Stimulated activated naive B cell treated with anti-CD40 and anti-IgM and Interleukin-4, amounts not matched to agents 10 μg/mL and 1 μg/mL and 100 μg/mL, for 72 hours (primary cell): ENCODE results near the gene SPTB.

Experiments
- ATAC-seq, 2 donors: fragments of 150-1000 bp; cut with Tn5 transposase; replicated peaks; 2 replicates each; pipeline ENCODE4 v1.10.0; 2021; ENCODE audit warnings: moderate library complexity in 1 of 2
- DNase-seq: peaks from one replicate; pipeline ENCODE4 v3.0.0; 2021
- H3K27ac Mint-ChIP-seq: one replicate; pipeline ENCODE4 v1.8.0; 2022; ENCODE audit warnings: mild to moderate bottlenecking, mixed read lengths
- H3K27me3 Mint-ChIP-seq, 2 donors: one replicate each; pipeline ENCODE4 v1.8.0; 2022; ENCODE audit warnings: mixed read lengths in 2 of 2
- H3K36me3 Mint-ChIP-seq, 2 donors: one replicate each; pipeline ENCODE4 v1.8.0; 2022; ENCODE audit warnings: mixed read lengths in 2 of 2, mild to moderate bottlenecking in 1 of 2
- H3K4me1 Mint-ChIP-seq, 2 donors: one replicate each; pipeline ENCODE4 v1.8.0; 2022; ENCODE audit warnings: mixed read lengths in 2 of 2, mild to moderate bottlenecking in 1 of 2
- H3K4me3 Mint-ChIP-seq, 2 donors: one replicate each; pipeline ENCODE4 v1.8.0; 2022; ENCODE audit warnings: mild to moderate bottlenecking in 2 of 2, mixed read lengths in 2 of 2, moderate library complexity in 1 of 2
- H3K9me3 Mint-ChIP-seq, 2 donors: one replicate each; pipeline ENCODE4 v1.8.0; 2022; ENCODE audit warnings: mixed read lengths in 2 of 2, mild to moderate bottlenecking in 1 of 2

Gene SPTB

DNA sequence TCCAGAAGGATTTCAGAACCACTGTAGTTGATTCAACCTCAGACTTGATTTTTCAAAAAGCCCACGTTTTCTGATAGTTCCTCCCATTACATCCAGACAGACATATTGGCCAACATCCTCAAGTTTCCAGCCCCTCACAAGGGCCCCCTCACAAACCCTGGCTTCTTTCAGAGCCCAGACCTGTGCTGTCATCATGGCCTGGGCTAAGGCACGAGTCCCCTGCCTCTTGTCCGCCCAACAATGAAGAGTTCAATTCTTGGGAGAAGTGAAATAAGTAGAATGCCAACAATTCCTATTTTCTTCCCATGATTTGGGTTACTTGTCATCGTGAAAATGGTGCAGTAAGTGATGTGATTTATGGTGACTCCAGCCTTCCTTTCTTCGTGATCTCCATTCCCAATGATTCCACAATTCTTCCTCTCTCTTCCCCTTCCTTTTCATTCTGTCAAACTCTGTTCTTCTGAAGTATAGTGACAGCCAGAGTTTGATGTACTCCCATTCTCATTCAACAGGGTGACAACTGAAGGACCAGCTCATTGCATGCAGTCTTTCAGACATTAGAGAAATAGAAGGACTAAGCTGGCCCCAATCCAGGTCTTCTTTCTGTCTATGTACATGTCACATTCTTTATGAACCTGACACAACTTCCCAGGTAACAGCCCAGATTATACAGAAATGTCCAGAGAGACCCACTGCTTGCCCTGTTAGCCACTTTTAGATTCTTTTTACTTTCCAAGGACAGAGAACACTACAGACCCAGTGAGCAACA lies 29.2 kb downstream of the SPTB start:
- Mint-ChIP-seq H3K4me3 (no peak overlapping the region), H3K36me3 (no peaks in the 10 kb centered on the region), H3K27ac (no peak overlapping the region), H3K9me3 (no peaks in the 10 kb centered on the region), H3K4me1 (peaks cover 4 to 10% of the 10 kb centered on the region in 2 donors), H3K27me3 (peaks cover 48 to 49% of the 10 kb centered on the region in 2 donors)
- DNase-seq (no peak), ATAC-seq (no peak)

DNA sequence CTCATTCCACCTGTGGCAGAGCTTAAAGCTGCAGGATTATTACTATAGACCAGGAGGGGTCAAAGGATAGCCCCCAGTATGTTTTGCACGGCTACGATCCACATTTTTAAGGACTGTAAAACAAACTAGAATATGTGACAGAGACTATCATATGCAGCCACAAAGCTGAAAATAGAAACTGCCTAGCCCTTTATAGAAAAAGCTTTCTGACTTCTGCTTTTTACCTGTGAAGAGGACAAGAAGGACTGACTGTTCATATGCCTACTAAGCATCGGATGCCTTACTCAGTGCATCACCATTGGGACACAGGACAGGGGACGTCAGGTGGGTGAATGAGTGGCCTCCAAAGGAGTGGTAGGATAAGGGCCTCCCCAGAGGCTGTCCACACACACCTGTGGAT lies 29.8 kb downstream of the SPTB start:
- H3K36me3 Mint-ChIP-seq, result no peaks in the 10 kb centered on the region
- peaks cover 4 to 9% of the 10 kb centered on the region in 2 donors for H3K4me1 Mint-ChIP-seq
- no peak overlapping the region for H3K4me3 Mint-ChIP-seq
- ATAC-seq, result no peak
- H3K9me3 Mint-ChIP-seq, result no peaks in the 10 kb centered on the region
- H3K27me3 Mint-ChIP-seq, result peaks cover 48% of the 10 kb centered on the region in 2 donors
- no peak overlapping the region for H3K27ac Mint-ChIP-seq
- DNase-seq, result no peak

- no peak overlapping the region for H3K27ac Mint-ChIP-seq
- no peaks in the 10 kb centered on the region for H3K36me3 Mint-ChIP-seq
- H3K4me1 Mint-ChIP-seq, result peaks cover 9 to 17% of the 10 kb centered on the region in 2 donors
- DNase-seq, result no peak
- H3K9me3 Mint-ChIP-seq, result no peaks in the 10 kb centered on the region
- peaks cover 42 to 44% of the 10 kb centered on the region in 2 donors for H3K27me3 Mint-ChIP-seq
- no peak overlapping the region for H3K4me3 Mint-ChIP-seq
- ATAC-seq, result no peak
These were observed 31.5 kb downstream of the SPTB start for GRCh38 chr14:64848239-64848638.

DNA sequence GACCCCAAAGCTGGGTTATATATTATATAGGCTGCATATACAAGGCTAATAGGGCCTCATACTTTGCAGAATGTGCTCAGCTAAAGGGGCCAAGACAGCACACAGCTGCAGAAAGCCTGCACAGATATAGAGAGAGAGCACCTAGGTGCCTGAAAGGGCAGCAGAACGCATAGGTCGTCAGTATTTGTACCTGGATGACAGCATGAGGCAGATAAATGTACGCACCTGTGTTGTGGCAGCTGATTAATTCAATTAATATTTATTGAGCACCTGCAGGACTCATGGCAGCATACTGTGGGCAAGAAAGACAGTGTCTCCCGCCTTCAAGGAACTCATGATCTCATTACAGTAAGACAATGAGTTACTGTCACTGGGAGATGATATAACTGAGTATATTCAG lies 33.4 kb downstream of the SPTB start:
- no peak overlapping the region for H3K27ac Mint-ChIP-seq
- ATAC-seq (no peak), DNase-seq (no peak)
- no peak overlapping the region for H3K4me3 Mint-ChIP-seq
- peaks cover 34 to 37% of the 10 kb centered on the region in 2 donors for H3K27me3 Mint-ChIP-seq
- H3K9me3 Mint-ChIP-seq, result no peaks in the 10 kb centered on the region
- no peaks in the 10 kb centered on the region for H3K36me3 Mint-ChIP-seq
- peaks cover 9 to 17% of the 10 kb centered on the region in 2 donors for H3K4me1 Mint-ChIP-seq

DNA sequence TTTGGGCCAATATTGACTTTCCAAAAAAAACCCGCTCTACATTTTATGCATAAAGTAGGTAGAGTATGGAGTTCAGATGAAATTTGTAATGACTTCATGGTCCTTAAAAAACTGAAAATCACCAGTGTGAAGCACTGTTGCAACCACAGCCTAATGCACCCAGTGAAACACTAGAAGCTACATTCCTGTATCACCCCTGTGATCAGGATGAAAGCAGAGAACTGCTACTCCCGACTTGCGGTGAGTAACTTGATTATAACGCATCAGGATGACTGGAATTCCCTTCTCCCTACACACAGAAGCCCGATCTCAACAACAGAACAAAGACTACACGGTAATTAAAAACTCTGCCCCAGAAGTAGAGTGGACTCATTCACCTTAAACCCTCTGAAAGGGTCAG lies 33.8 kb downstream of the SPTB start:
- no peak overlapping the region for H3K27ac Mint-ChIP-seq
- peaks cover 37 to 38% of the 10 kb centered on the region in 2 donors for H3K27me3 Mint-ChIP-seq
- ATAC-seq, result no peak
- H3K4me1 Mint-ChIP-seq, result peaks cover 9 to 17% of the 10 kb centered on the region in 2 donors
- H3K9me3 Mint-ChIP-seq, result no peaks in the 10 kb centered on the region
- H3K36me3 Mint-ChIP-seq, result no peaks in the 10 kb centered on the region
- DNase-seq, result no peak
- H3K4me3 Mint-ChIP-seq, result no peak overlapping the region

DNA sequence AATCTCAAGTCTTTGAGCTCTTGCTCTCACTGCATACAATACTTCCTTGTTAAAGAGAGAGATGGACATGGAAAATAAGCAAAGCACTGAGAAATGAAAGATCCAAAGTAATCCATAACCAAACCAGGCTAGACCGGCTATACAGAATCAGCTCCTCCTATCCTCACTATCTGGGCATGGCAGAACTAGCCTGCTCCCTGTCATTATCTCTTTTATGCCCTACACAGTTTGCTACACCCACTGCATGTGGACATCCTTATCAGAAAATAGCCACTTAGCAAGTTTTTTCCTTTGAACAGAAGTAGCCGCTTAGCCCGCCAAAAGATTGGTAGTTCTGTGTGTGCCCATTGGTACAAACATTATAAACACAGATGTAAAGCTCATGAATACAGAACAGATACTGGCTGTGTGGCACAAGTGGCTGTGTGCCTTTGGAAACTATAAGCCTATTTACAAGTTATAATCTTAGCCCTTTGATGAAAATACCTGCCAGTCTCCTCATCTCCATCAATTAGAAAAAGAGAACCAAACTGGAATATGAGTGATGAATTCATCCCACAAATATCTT lies 34.7 kb downstream of the SPTB start:
- H3K36me3 Mint-ChIP-seq, result no peaks in the 10 kb centered on the region
- no peak overlapping the region for H3K4me3 Mint-ChIP-seq
- no peak overlapping the region for H3K27ac Mint-ChIP-seq
- no peaks in the 10 kb centered on the region for H3K9me3 Mint-ChIP-seq
- DNase-seq, result no peak
- peaks cover 32 to 33% of the 10 kb centered on the region in 2 donors for H3K27me3 Mint-ChIP-seq
- ATAC-seq, result no peak
- H3K4me1 Mint-ChIP-seq, result peaks cover 9 to 17% of the 10 kb centered on the region in 2 donors

DNA sequence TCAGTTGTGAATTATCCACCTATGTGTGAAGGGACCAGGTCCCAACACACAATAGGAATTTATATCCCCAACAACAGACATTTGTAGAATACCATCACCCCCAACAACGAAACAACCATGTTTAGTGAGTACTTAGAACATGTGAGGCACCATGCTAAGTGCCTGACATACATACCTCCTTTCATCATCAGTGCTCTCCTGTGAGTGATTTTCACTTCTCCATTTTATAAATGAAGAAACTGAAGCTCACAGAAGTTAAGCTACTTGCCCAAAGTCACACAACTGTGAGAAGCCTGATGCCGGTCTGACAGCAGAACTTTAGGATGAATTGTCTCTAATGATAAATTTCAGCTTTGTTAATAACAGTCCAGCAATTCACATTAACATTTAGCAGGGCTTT lies 35.4 kb downstream of the SPTB start:
- ATAC-seq, result peak; percentile 78 to 87
- Mint-ChIP-seq H3K4me1 (peaks cover 9 to 17% of the 10 kb centered on the region in 2 donors), H3K4me3 (no peak overlapping the region), H3K27ac (no peak overlapping the region), H3K27me3 (peaks cover 33% of the 10 kb centered on the region in 2 donors), H3K36me3 (no peaks in the 10 kb centered on the region), H3K9me3 (no peaks in the 10 kb centered on the region)
- DNase-seq, result no peak

GRCh38 chr14:64843548-64843947 lies 36.2 kb downstream of the SPTB start:
- peaks cover 33 to 37% of the 10 kb centered on the region in 2 donors for H3K27me3 Mint-ChIP-seq
- no peaks in the 10 kb centered on the region for H3K36me3 Mint-ChIP-seq
- no peak overlapping the region for H3K27ac Mint-ChIP-seq
- H3K9me3 Mint-ChIP-seq, result no peaks in the 10 kb centered on the region
- ATAC-seq, result no peak
- peaks cover 9 to 17% of the 10 kb centered on the region in 2 donors for H3K4me1 Mint-ChIP-seq
- no peak for DNase-seq
- no peak overlapping the region for H3K4me3 Mint-ChIP-seq

- Mint-ChIP-seq H3K9me3 (no peaks in the 10 kb centered on the region), H3K4me3 (no peak overlapping the region), H3K4me1 (peaks cover 5 to 10% of the 10 kb centered on the region in 2 donors), H3K36me3 (no peaks in the 10 kb centered on the region), H3K27ac (no peak overlapping the region), H3K27me3 (peaks cover 25 to 32% of the 10 kb centered on the region in 2 donors)
- ATAC-seq (no peak), DNase-seq (no peak)
These were observed 37.6 kb downstream of the SPTB start for GRCh38 chr14:64841772-64842750.

DNA sequence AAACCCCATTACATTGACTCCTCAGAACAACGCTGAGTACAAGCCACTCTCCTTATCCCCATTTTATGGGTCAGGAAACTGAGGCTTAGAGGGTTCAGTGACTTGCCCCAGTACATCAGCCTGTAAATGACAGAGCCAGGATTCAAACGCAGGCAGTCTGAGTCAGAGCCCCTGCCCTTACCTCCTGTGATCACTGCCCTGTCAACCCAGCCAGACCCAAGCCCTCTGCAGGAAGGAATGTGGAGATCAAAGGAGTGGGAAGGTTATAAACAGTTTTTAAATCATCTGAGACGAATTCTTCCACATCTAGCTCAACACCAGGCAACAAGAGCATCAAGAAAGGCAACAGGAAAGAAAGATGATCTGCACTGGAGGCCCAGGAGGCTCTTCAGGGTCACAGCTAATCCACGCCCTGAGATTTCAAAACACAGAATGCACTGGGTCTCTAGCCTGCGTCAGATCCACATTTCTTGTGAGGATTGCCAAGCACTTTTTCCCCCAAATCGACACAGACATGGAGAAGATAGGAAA lies 38.5 kb downstream of the SPTB start:
- H3K27me3 Mint-ChIP-seq, result peaks cover 25 to 30% of the 10 kb centered on the region in 2 donors

DNA sequence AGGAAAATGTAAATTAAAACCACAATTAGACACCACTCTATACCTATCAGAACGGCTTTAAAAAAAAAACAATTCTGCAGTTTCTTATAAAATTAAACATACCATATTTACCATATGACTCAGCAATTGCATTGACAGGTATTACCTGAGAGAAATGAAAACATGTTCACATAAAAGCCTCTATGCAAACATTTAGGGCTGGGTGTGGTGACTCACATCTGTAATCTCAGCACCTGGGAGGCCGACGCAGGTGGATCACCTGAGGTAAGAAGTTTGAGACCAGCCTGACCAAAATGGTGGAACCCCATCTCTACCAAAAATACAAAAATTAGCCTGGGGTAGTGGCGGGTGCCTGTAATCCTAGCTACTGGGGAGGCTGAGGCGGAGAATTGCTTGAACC lies 41.1 kb downstream of the SPTB start:
- Mint-ChIP-seq H3K4me1 (no peaks in the 10 kb centered on the region), H3K36me3 (no peaks in the 10 kb centered on the region), H3K27me3 (peaks cover 20 to 25% of the 10 kb centered on the region in 2 donors), H3K4me3 (no peak overlapping the region), H3K9me3 (no peaks in the 10 kb centered on the region), H3K27ac (no peak overlapping the region)
- ATAC-seq (no peak), DNase-seq (no peak)

More for the DNA sequence above, 38.5 kb downstream of the SPTB start:
- ATAC-seq, result no peak
- no peak for DNase-seq
- no peaks in the 10 kb centered on the region for H3K36me3 Mint-ChIP-seq
- peaks cover 5 to 10% of the 10 kb centered on the region in 2 donors for H3K4me1 Mint-ChIP-seq
- no peaks in the 10 kb centered on the region for H3K9me3 Mint-ChIP-seq
- no peak overlapping the region for H3K27ac Mint-ChIP-seq
- H3K4me3 Mint-ChIP-seq, result no peak overlapping the region

GRCh38 chr14:64835431-64835830 lies 44.3 kb downstream of the SPTB start:
- Mint-ChIP-seq H3K4me1 (no peaks in the 10 kb centered on the region), H3K27ac (no peak overlapping the region), H3K36me3 (no peaks in the 10 kb centered on the region), H3K27me3 (peaks cover 9 to 13% of the 10 kb centered on the region in 2 donors), H3K9me3 (no peaks in the 10 kb centered on the region), H3K4me3 (no peak overlapping the region)
- DNase-seq (no peak), ATAC-seq (no peak)

DNA sequence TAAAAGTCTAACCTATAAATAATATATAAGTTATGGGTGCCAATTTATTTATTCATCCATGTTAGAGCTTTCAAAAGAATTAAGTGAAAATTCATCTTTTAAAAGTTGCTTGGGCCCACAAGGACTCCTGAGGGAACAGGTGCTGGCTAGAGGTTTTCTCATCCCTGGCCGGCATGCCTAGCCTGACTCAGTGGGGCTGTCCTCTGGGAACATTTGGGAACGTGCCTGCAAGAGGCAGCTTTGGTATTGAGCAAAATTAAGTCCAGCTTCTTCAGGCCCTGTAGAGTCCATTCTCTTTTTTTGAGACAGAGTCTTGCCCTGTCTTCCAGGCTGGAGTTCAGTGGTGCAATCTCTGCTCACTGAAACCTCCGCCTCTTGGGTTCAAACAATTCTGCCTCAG lies 44.7 kb downstream of the SPTB start:
- ATAC-seq, result no peak
- Mint-ChIP-seq H3K9me3 (no peaks in the 10 kb centered on the region), H3K27ac (no peak overlapping the region), H3K4me1 (no peaks in the 10 kb centered on the region), H3K4me3 (no peak overlapping the region), H3K36me3 (no peaks in the 10 kb centered on the region), H3K27me3 (peaks cover 9 to 13% of the 10 kb centered on the region in 2 donors)
- no peak for DNase-seq

DNA sequence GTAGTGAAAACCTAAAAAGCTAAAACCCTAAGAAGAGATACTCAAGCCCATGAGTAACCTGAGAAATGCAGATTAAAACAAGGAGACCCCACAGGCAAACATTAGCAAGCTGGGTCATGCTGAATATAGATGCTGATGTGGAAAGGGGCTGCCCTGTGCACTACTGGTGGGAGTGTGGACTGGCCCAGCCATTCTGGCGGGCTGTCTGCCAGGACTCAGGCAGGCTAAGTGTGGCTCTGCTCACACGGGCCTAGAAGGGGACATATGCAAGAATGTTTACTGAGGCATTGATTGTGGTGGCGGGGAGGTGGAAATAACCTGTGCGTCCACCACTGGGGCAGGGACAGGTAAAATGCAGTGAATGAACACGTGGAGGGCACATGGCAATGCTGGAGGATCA lies 48.3 kb downstream of the SPTB start:
- H3K4me1 Mint-ChIP-seq, result no peaks in the 10 kb centered on the region
- no peak overlapping the region for H3K4me3 Mint-ChIP-seq

More for the DNA sequence above, 48.3 kb downstream of the SPTB start:
- ATAC-seq (no peak), DNase-seq (no peak)
- Mint-ChIP-seq H3K27me3 (peaks cover 2 to 7% of the 10 kb centered on the region in 2 donors), H3K9me3 (no peaks in the 10 kb centered on the region), H3K27ac (no peak overlapping the region), H3K36me3 (no peaks in the 10 kb centered on the region)
